SU-DHL-6 (cell line): ENCODE results near the gene PHLDB2.

Experiments
- H2AFZ ChIP-seq: fragments of 200-600 bp; sonication (generic); 2 replicates; pipeline ENCODE4 v1.6.1; 2014; ENCODE audit warnings: low read depth, mild to moderate bottlenecking, moderate library complexity, mixed read lengths, antibody characterized with exemption, low read length; ENCODE audit not compliant: severe bottlenecking
- H3F3A ChIP-seq: fragments of 200-600 bp; shearing (Covaris generic); 2 replicates; pipeline ENCODE4 v1.6.0; 2016; ENCODE audit warnings: antibody characterized with exemption, mild to moderate bottlenecking; ENCODE audit not compliant: insufficient read depth
- H3K27ac ChIP-seq: fragments of 200-600 bp; sonication (generic); 2 replicates; pipeline ENCODE4 v1.5.1; 2016; ENCODE audit warnings: low read depth, mild to moderate bottlenecking, low read length, moderate library complexity, mixed read lengths
- H3K27me3 ChIP-seq: fragments of 200-600 bp; sonication (generic), shearing (Covaris generic); 2 replicates; pipeline ENCODE4 v1.6.0; 2014; ENCODE audit warnings: mild to moderate bottlenecking, low read length
- H3K36me3 ChIP-seq: fragments of 200-600 bp; sonication (generic); 2 replicates; pipeline ENCODE4 v1.6.1; 2014; ENCODE audit warnings: mild to moderate bottlenecking, low read length, mixed read lengths
- H3K4me2 ChIP-seq: fragments of 300-600, 200-600 bp; shearing (Covaris generic), sonication (generic); 2 replicates; pipeline ENCODE4 v1.6.0; 2014; ENCODE audit warnings: low read length, low read depth, mild to moderate bottlenecking; ENCODE audit not compliant: poor library complexity, severe bottlenecking
- H3K4me3 ChIP-seq: fragments of 200-600 bp; sonication (generic); 2 replicates; pipeline ENCODE4 v1.5.1; 2014; ENCODE audit warnings: antibody characterized with exemption, low read length, mild to moderate bottlenecking, mixed read lengths; ENCODE audit not compliant: insufficient read depth, poor library complexity, severe bottlenecking
- H3K79me2 ChIP-seq: fragments of 200-600 bp; sonication (generic); 2 replicates; pipeline ENCODE4 v1.6.1; 2014; ENCODE audit warnings: mild to moderate bottlenecking, low read length, moderate library complexity; ENCODE audit not compliant: insufficient read depth
- H3K9ac ChIP-seq: fragments of 200-600 bp; sonication (generic); 2 replicates; pipeline ENCODE4 v1.7.0; 2014; ENCODE audit warnings: mild to moderate bottlenecking, low read length
- H3K9me2 ChIP-seq: fragments of 200-600 bp; sonication (generic); replicated peaks from 2 replicates; pipeline ENCODE4 v1.6.1; 2014; ENCODE audit warnings: low read length; ENCODE audit not compliant: insufficient read depth
- H3K9me3 ChIP-seq: fragments of 200-600 bp; sonication (generic); 2 replicates; pipeline ENCODE4 v1.6.1; 2014; ENCODE audit warnings: low read length, mixed read lengths; ENCODE audit not compliant: insufficient read depth
- H4K20me1 ChIP-seq: fragments of 200-600 bp; sonication (generic); 2 replicates; pipeline ENCODE4 v1.6.1; 2014; ENCODE audit warnings: low read depth, mild to moderate bottlenecking, antibody characterized with exemption, low read length, moderate library complexity, mixed read lengths
- CTCF ChIP-seq: fragments of 200-600 bp; sonication (generic); IDR thresholded peaks from one replicate; pipeline ENCODE4 v1.5.1; 2017; ENCODE audit warnings: antibody characterized with exemption, mild to moderate bottlenecking, low read length, moderate library complexity; ENCODE audit not compliant: insufficient read depth, poor library complexity, severe bottlenecking
- EZH2phosphoT487 ChIP-seq: fragments of 200-600 bp; sonication (generic), shearing (Covaris generic); conservative IDR thresholded peaks from 2 replicates; pipeline ENCODE4 v1.6.1; 2018; ENCODE audit warnings: mild to moderate bottlenecking, antibody characterized with exemption, low read length, moderate library complexity, mixed read lengths

PHLDB2 gene

GRCh38 chr3:111861391-111861790, 2.3 kb downstream of the PHLDB2 start:
- Histone ChIP-seq H3K4me3 (no peak overlapping the region), H3K36me3 (no peaks in the 10 kb centered on the region), H3K27ac (no peak overlapping the region), H3K27me3 (no peaks in the 10 kb centered on the region), H3K79me2 (no peaks in the 10 kb centered on the region), H3K9me3 (no peaks in the 10 kb centered on the region), H2AFZ (no peak overlapping the region), H3K9ac (no peak overlapping the region), H3K9me2 (no peaks in the 10 kb centered on the region), H3K4me2 (no peak overlapping the region), H3F3A (peaks cover 7% of the 10 kb centered on the region; the same call in 1 of the 2 replicates), H4K20me1 (0 out of 2 replicates have a peak, but pooled peaks cover 3% of the 10 kb centered on the region)
- TF ChIP-seq EZH2phosphoT487: no peak
- TF ChIP-seq CTCF: no peak

GRCh38 chr3:111862415-111862814, 3.4 kb downstream of the PHLDB2 start:
- no peak overlapping the region for H3K4me2 ChIP-seq
- no peaks in the 10 kb centered on the region for H3K27me3 ChIP-seq
- no peaks in the 10 kb centered on the region for H3K79me2 ChIP-seq
- no peaks in the 10 kb centered on the region for H3K36me3 ChIP-seq
- H3K9me3 ChIP-seq: no peaks in the 10 kb centered on the region
- no peak overlapping the region for H3K4me3 ChIP-seq
- peaks cover 7% of the 10 kb centered on the region; the same call in 1 of the 2 replicates for H3F3A ChIP-seq
- 0 out of 2 replicates have a peak, but pooled peaks cover 3% of the 10 kb centered on the region for H4K20me1 ChIP-seq
- H3K27ac ChIP-seq: no peak overlapping the region
- TF ChIP-seq CTCF (no peak), EZH2phosphoT487 (no peak)
- H3K9me2 ChIP-seq: no peaks in the 10 kb centered on the region
- H2AFZ ChIP-seq: no peak overlapping the region
- no peak overlapping the region for H3K9ac ChIP-seq

GRCh38 chr3:111862974-111863373, 3.9 kb downstream of the PHLDB2 start:
- H3F3A ChIP-seq: peaks cover 7% of the 10 kb centered on the region; the same call in 1 of the 2 replicates
- no peak overlapping the region for H3K9ac ChIP-seq
- 0 out of 2 replicates have a peak, but pooled peaks cover 3% of the 10 kb centered on the region for H4K20me1 ChIP-seq
- no peaks in the 10 kb centered on the region for H3K9me3 ChIP-seq
- no peak overlapping the region for H3K4me2 ChIP-seq
- TF ChIP-seq CTCF: no peak
- no peak for TF ChIP-seq EZH2phosphoT487
- H3K9me2 ChIP-seq: no peaks in the 10 kb centered on the region
- no peak overlapping the region for H3K4me3 ChIP-seq
- no peak overlapping the region for H2AFZ ChIP-seq
- H3K27ac ChIP-seq: no peak overlapping the region
- H3K79me2 ChIP-seq: no peaks in the 10 kb centered on the region
- H3K27me3 ChIP-seq: no peaks in the 10 kb centered on the region
- H3K36me3 ChIP-seq: no peaks in the 10 kb centered on the region
